GM10248 (cell line): ENCODE measurements around the gene MTARC2.

Experiments used
- CTCF ChIA-PET: fragments of 300-600 bp; sonication (Branson Sonifier 250); formaldehyde crosslinking; extraction: SDS; loops from one replicate; lab custom pipeline; 2021; ENCODE audit warnings: antibody characterized with exemption; lab: Yijun Ruan, JAX
- POLR2A ChIA-PET: fragments of 350-650 bp; sonication (Branson Sonifier 250); formaldehyde crosslinking; extraction: SDS; loops from one replicate; lab custom pipeline; 2020; ENCODE audit warnings: antibody characterized with exemption; lab: Yijun Ruan, JAX
- DNase-seq: peaks from one replicate; pipeline ENCODE4 v3.0.0; 2012; ENCODE audit errors: extremely low spot score
- CTCF ChIP-seq: IDR thresholded peaks from 2 replicates; pipeline ENCODE4 v1.5.1; 2012; ENCODE audit warnings: mild to moderate bottlenecking, low read depth; ENCODE audit errors: extremely low read depth, missing control alignments, control extremely low read depth

Gene MTARC2

GRCh38 chr1:220812308-220812707, 64.2 kb downstream of the MTARC2 start:
- no peak for TF ChIP-seq CTCF
- ChIA-PET POLR2A (no interaction called here), CTCF (interaction anchor here (4.0 kb wide), 1 partner anchor 12 kb away, joined by 19 read pairs; no protein-coding TSS in a partner anchor)
- DNase-seq: no peak

GRCh38 chr1:220813013-220813412, 64.9 kb downstream of the MTARC2 start:
- TF ChIP-seq CTCF: no peak
- no peak for DNase-seq
- ChIA-PET CTCF (interaction anchor here (0.5 kb wide), 1 partner anchor 11 kb away, joined by 3 read pairs; no protein-coding TSS in a partner anchor), POLR2A (no interaction called here)

GRCh38 chr1:220815409-220815808, 67.3 kb downstream of the MTARC2 start:
- no peak for DNase-seq
- CTCF ChIA-PET: interaction anchor here (0.6 kb wide), 1 partner anchor 141 kb away, joined by 3 read pairs; no protein-coding TSS in a partner anchor
- TF ChIP-seq CTCF: no peak
- POLR2A ChIA-PET: no interaction called here

DNA sequence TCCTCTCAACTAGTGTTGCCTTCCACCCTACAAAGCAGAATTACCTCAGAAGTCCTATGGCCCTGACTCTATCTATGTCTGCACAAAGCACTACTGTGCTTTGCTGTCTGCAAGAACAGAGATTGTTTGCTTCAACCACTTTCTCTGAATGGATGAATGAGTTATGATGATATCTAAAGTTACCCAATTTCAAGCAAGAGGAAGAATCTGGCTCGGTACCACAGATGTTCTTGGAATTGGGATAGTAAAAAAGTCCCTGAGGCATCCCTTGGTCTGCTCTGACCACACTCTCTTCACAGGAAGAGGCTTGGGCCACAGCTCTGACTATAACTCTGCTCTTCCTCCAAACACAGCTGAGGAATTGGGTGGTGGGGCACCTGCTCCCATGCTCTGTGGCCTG, 69.8 kb downstream of the MTARC2 start:
- CTCF ChIA-PET: no interaction called here
- TF ChIP-seq CTCF: no peak
- POLR2A ChIA-PET: no interaction called here
- DNase-seq: no peak

DNA sequence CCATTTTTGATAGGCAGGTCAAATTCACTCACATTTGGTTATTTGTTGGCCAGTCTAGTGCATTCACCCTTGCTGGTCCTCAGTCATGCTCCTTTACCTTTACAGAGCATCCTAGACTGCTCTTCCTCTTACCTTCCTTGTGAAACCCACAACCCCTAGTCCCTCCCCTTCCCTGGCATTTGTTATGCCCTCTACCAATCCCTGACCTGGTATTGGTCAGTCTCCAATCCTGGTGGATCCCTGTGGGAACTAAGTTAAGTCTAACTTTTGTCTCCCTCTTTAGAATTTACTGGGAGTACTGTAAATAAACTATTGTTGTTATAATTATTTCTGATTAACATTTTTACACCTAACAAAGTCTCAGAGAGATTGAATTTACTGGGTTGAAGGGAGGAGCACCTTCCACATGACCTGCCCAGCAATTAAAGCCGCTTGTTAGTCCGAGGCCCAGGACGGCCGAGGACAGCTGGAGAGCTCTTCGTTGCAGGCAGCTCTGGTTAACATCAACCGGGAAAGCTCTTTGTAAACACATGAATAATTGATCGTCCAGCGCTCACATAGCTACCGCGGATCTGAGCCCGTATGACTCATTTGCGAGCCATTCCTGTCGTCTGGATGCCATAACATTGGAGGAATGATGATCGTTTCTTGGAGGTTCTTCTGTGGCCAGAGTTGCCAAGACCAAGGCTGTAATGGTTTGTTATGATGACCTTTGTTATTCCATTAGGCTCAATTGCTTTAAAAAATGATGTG, 70.5 kb downstream of the MTARC2 start:
- POLR2A ChIA-PET: no interaction called here

DNA sequence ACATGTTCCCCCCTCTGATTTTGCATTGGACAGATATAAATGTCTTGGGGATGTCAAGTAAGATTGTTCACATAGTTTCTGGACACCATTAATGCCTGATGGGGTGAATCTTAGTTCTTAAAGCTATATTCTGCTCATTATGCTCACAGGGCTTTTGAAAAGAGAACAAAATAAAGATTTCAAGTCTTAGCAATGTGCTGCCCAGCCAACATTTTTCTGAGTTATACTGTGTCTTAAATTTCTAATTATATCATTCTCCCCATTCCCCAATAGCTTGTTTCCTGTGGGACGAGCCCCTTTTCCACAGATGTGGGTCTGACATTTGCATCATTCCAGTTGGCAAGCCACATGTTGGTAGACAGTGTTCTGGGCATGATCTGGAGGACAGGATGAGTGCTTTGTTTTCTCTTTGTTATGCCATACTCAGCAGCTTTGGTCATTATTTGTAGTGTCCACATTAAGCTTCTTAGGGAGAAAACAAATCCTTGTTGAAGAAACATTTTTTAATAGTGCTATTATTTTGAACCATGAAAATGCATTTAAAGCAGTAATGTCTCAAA, 71.4 kb downstream of the MTARC2 start:
- DNase-seq: no peak
- ChIA-PET CTCF (interaction anchor here (1.0 kb wide), 1 partner anchor 10 kb away, joined by 3 read pairs; no protein-coding TSS in a partner anchor), POLR2A (no interaction called here)
- no peak for TF ChIP-seq CTCF

More for the DNA sequence above, 70.5 kb downstream of the MTARC2 start:
- no peak for DNase-seq
- CTCF ChIA-PET: interaction anchor here (1.0 kb wide), 1 partner anchor 9 kb away, joined by 3 read pairs; no protein-coding TSS in a partner anchor
- TF ChIP-seq CTCF: no peak
